Ovary (tissue), 3 donors: ENCODE measurements around the gene SLC38A4.

Experiments
- POLR2A ChIP-seq: fragments of 450-650 bp; IDR thresholded peaks from one replicate; pipeline ENCODE4 v1.6.1; 2017; ENCODE audit warnings: antibody characterized with exemption, mild to moderate bottlenecking, moderate library complexity
- TF ChIP-seq, protein P1 (sequence below), 3 donors: fragments of 450-650 bp in 2 of 3; fragments of 200-600 bp in 1 of 3; IDR thresholded peaks; one replicate each; pipeline versions ENCODE4 v1.5.1 to v1.8.0; 2016 to 2022; ENCODE audit warnings: antibody characterized with exemption in 3 of 3, mild to moderate bottlenecking in 1 of 3
- donor health status: DM: no; HTN: no; CAD: no.

DNA sequence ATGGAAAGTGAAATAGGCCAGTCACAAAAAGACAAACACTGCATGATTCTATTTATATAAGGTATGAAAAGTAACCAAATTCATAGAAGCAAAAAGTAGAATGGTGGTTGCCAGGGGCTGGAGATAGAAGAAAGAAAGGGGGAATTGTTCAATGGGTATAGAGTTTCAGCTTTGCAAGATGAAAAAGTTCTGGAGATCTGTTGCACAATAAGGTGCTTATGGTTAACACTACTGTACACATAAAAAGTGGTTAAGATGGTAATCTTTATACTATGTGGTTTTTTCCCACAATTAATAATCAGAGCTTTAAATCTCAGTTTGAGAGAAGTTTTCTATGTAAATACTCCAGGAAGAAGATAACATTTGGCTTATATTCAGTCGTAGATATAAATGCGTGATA, 73.4 kb downstream of the SLC38A4 start:
- no peak for TF ChIP-seq POLR2A
- TF ChIP-seq, protein P1, sequence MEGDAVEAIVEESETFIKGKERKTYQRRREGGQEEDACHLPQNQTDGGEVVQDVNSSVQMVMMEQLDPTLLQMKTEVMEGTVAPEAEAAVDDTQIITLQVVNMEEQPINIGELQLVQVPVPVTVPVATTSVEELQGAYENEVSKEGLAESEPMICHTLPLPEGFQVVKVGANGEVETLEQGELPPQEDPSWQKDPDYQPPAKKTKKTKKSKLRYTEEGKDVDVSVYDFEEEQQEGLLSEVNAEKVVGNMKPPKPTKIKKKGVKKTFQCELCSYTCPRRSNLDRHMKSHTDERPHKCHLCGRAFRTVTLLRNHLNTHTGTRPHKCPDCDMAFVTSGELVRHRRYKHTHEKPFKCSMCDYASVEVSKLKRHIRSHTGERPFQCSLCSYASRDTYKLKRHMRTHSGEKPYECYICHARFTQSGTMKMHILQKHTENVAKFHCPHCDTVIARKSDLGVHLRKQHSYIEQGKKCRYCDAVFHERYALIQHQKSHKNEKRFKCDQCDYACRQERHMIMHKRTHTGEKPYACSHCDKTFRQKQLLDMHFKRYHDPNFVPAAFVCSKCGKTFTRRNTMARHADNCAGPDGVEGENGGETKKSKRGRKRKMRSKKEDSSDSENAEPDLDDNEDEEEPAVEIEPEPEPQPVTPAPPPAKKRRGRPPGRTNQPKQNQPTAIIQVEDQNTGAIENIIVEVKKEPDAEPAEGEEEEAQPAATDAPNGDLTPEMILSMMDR (IDR thresholded peaks at IDR 0.05) = no peak
